PC-3 (cell line): Measurements from ENCODE around the gene CHAT. TPM values are rescaled to one million over a fixed set of nuclear protein-coding genes. Genes with fewer than 3 reads are reported as not detected.

ENCODE experiments used
- ATAC-seq: fragments of 200-7000 bp; cut with Tn5 transposase; 2 replicates; pipeline ENCODE4 v1.9.1; 2020; ENCODE audit warnings: mild to moderate bottlenecking, moderate library complexity
- BruUV-seq: library from RNA; stranded (reverse); fragments of 400-500 nt; replicated peaks from 2 replicates; lab custom pipeline; 2021; lab: Mats Ljungman, UMichigan
- CTCF ChIA-PET: fragments of 300-600 bp; sonication (Branson Sonifier 250); formaldehyde crosslinking; loops from one replicate; lab custom pipeline; 2022; ENCODE audit warnings: antibody characterized with exemption; lab: Charles Lee
- POLR2A ChIA-PET: fragments of 300-600 bp; sonication (Branson Sonifier 250); formaldehyde crosslinking; loops from one replicate; lab custom pipeline; 2022; ENCODE audit warnings: antibody characterized with exemption; ENCODE audit not compliant: unreplicated experiment; lab: Charles Lee
- DNase-seq: peaks from one replicate; pipeline ENCODE4 v3.0.0-alpha.2; 2015
- H2AFZ ChIP-seq: fragments of 300-600 bp; sonication (generic); 2 replicates; pipeline ENCODE4 v1.6.0; 2016; ENCODE audit warnings: antibody characterized with exemption, low read length
- H3F3A ChIP-seq: fragments of 300-600 bp; sonication (generic); one replicate; pipeline ENCODE4 v1.6.0; 2017; ENCODE audit warnings: antibody characterized with exemption, low read length, control low read depth, mild to moderate bottlenecking; ENCODE audit not compliant: unreplicated experiment
- H3K27ac ChIP-seq: fragments of 300-600 bp; sonication (generic); 2 replicates; pipeline ENCODE4 v1.5.1; 2016; ENCODE audit warnings: mild to moderate bottlenecking, low read length
- H3K27me3 ChIP-seq: fragments of 300-600 bp; sonication (generic); 2 replicates; pipeline ENCODE4 v1.6.1; 2016; ENCODE audit warnings: low read length, mixed read lengths
- H3K36me3 ChIP-seq: fragments of 300-600 bp; sonication (generic); 2 replicates; pipeline ENCODE4 v1.6.1; 2016; ENCODE audit warnings: low read depth, mixed run types, low read length, mixed read lengths
- H3K4me1 ChIP-seq: fragments of 300-600 bp; sonication (generic); 2 replicates; pipeline ENCODE4 v1.5.1; 2016; ENCODE audit warnings: low read length; ENCODE audit not compliant: insufficient read depth
- H3K4me2 ChIP-seq: fragments of 300-600 bp; sonication (generic); 2 replicates; pipeline ENCODE4 v1.6.0; 2016; ENCODE audit warnings: low read length
- H3K4me3 ChIP-seq: fragments of 300-600 bp; sonication (generic); 2 replicates; pipeline ENCODE4 v1.5.1; 2016; ENCODE audit warnings: mild to moderate bottlenecking, low read length, mixed read lengths
- H3K79me2 ChIP-seq: fragments of 300-600 bp; sonication (generic); 2 replicates; pipeline ENCODE4 v1.6.1; 2017; ENCODE audit warnings: low read length, mixed read lengths
- H3K9ac ChIP-seq: fragments of 300-600 bp; sonication (generic); 2 replicates; pipeline ENCODE4 v1.6.0; 2016; ENCODE audit warnings: mild to moderate bottlenecking, low read length
- H3K9me2 ChIP-seq: fragments of 300-600 bp; sonication (generic); replicated peaks from 2 replicates; pipeline ENCODE4 v1.6.1; 2016; ENCODE audit warnings: mixed run types, low read length, mixed read lengths
- H3K9me3 ChIP-seq: fragments of 300-600 bp; sonication (generic); 2 replicates; pipeline ENCODE4 v1.6.1; 2016; ENCODE audit warnings: low read length, mixed read lengths
- H4K20me1 ChIP-seq: fragments of 300-600 bp; sonication (generic); 2 replicates; pipeline ENCODE4 v1.6.1; 2016; ENCODE audit warnings: low read length, mixed read lengths
- EZH2 ChIP-seq: fragments of 300-600 bp; sonication (generic); IDR thresholded peaks from one replicate; pipeline ENCODE4 v1.6.1; 2017; ENCODE audit warnings: antibody characterized with exemption, mild to moderate bottlenecking, low read length; ENCODE audit not compliant: unreplicated experiment
- EZH2phosphoT487 ChIP-seq: fragments of 300-600 bp; sonication (generic); IDR thresholded peaks from 2 replicates; pipeline ENCODE4 v1.6.1; 2018; ENCODE audit warnings: mild to moderate bottlenecking, antibody characterized with exemption, low read length, borderline replicate concordance
- intact Hi-C: fragments of 100-400 bp; cut with micrococcal nuclease; formaldehyde crosslinking; loops from 2 replicates; pipeline ENCODE4 v1.9.0; 2023
- total RNA-seq: library from RNA; depleted of rRNA; stranded (reverse); fragments of >200 nt; gene quantifications from 2 replicates; pipeline ENCODE4 v1.2.3, GENCODE V29; 2014
- TF ChIP-seq, protein P1 (sequence below): fragments of 300-600 bp; sonication (generic); conservative IDR thresholded peaks from 2 replicates; pipeline ENCODE4 v1.5.1; 2017; ENCODE audit warnings: antibody characterized with exemption, low read depth, mild to moderate bottlenecking, low read length

Gene CHAT
- total RNA-seq, 1 experiment from 2014 or later: not detected

DNA sequence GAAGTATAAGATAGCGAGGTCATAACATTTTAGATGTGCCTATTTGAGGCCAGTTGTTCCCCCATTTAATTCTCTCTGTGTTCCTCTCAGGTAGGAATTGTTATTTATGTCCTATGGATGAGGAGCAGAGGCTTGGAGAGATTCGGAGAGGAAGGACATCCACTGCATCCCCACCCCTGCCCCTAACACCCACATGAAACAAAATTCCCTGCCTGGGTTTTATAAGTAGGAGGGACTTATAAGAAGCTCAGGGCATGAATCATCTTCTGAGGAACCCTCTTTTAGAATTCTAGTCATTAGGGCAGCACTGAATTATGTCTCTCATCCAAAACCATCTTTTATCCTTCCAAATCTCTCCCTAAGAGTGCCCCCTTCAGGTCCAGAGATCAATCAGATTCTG, 5.0 kb downstream of the CHAT start:
- Histone ChIP-seq H3K27me3 (peaks cover 96% of the 10 kb centered on the region), H3K9ac (no peak overlapping the region), H3K27ac (no peak overlapping the region), H3K79me2 (no peaks in the 10 kb centered on the region), H3K9me3 (no peaks in the 10 kb centered on the region), H4K20me1 (no peaks in the 10 kb centered on the region), H3K9me2 (no peaks in the 10 kb centered on the region), H3F3A (no peaks in the 10 kb centered on the region), H2AFZ (no peak overlapping the region), H3K4me1 (no peaks in the 10 kb centered on the region), H3K36me3 (no peaks in the 10 kb centered on the region), H3K4me3 (no peak overlapping the region), H3K4me2 (no peak overlapping the region)
- BruUV-seq: no TSS peak
- no peak for TF ChIP-seq EZH2phosphoT487
- TF ChIP-seq, protein P1, sequence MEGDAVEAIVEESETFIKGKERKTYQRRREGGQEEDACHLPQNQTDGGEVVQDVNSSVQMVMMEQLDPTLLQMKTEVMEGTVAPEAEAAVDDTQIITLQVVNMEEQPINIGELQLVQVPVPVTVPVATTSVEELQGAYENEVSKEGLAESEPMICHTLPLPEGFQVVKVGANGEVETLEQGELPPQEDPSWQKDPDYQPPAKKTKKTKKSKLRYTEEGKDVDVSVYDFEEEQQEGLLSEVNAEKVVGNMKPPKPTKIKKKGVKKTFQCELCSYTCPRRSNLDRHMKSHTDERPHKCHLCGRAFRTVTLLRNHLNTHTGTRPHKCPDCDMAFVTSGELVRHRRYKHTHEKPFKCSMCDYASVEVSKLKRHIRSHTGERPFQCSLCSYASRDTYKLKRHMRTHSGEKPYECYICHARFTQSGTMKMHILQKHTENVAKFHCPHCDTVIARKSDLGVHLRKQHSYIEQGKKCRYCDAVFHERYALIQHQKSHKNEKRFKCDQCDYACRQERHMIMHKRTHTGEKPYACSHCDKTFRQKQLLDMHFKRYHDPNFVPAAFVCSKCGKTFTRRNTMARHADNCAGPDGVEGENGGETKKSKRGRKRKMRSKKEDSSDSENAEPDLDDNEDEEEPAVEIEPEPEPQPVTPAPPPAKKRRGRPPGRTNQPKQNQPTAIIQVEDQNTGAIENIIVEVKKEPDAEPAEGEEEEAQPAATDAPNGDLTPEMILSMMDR: peak; percentile 26; the same call in 1 of the 2 replicates
- intact Hi-C loops: no loop called here
- ATAC-seq (no peak), DNase-seq (no peak)
- ChIA-PET POLR2A (no interaction called here), CTCF (interaction anchor here (0.6 kb wide), 2 partner anchors 80 to 222 kb away, joined by 3 read pairs; no protein-coding TSS in a partner anchor)

DNA sequence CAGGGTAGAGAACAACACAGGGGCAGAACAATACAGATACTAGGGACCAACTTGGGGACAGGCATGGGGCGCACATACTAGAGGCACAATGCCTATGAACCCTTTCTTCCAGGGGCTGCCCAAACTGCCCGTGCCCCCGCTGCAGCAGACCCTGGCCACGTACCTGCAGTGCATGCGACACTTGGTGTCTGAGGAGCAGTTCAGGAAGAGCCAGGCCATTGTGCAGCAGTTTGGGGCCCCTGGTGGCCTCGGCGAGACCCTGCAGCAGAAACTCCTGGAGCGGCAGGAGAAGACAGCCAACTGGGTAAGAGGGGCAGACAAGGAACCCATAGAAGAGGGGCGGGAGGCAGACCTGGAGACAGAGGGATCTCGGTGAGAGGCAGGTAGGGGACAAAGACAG, 5.8 kb downstream of the CHAT start:
- intact Hi-C loops: no loop called here
- H3K9me2 ChIP-seq: no peaks in the 10 kb centered on the region
- no peak overlapping the region for H3K9ac ChIP-seq
- ChIA-PET CTCF (no interaction called here), POLR2A (no interaction called here)
- no peaks in the 10 kb centered on the region for H4K20me1 ChIP-seq
- no peak overlapping the region for H3K27ac ChIP-seq
- TF ChIP-seq EZH2phosphoT487: no peak
- TF ChIP-seq, protein P1: peak; percentile 33
- H3K4me1 ChIP-seq: no peaks in the 10 kb centered on the region
- BruUV-seq: no TSS peak
- no peaks in the 10 kb centered on the region for H3F3A ChIP-seq
- H3K36me3 ChIP-seq: no peaks in the 10 kb centered on the region
- H3K27me3 ChIP-seq: peaks cover 90% of the 10 kb centered on the region
- H3K9me3 ChIP-seq: no peaks in the 10 kb centered on the region
- ATAC-seq (no peak), DNase-seq (no peak)
- no peaks in the 10 kb centered on the region for H3K79me2 ChIP-seq
- no peak overlapping the region for H2AFZ ChIP-seq
- no peak overlapping the region for H3K4me3 ChIP-seq
- H3K4me2 ChIP-seq: no peak overlapping the region

DNA sequence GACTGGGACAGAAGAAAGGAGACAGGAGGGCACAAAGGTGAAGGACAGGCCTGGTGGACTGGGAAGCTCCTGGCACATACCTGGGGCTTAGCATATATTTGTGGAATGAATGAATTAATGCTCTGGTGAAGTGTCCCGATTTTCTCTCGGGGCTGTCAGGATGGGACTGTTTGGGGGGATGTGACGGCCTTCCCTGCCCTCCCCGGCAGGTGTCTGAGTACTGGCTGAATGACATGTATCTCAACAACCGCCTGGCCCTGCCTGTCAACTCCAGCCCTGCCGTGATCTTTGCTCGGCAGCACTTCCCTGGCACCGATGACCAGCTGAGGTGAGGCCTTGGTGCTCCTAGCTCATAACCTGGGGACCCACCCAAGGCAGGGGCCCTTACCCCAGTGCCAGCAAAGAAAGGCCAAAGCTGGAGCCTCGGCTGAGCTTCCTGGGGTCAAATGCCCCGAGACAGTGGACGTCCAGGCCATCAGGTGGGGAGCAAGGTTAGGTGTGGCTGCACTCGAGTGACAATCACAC, 6.5 kb downstream of the CHAT start:
- no peaks in the 10 kb centered on the region for H3K9me2 ChIP-seq
- H3K4me1 ChIP-seq: no peaks in the 10 kb centered on the region
- no peak overlapping the region for H3K27ac ChIP-seq
- H3K9ac ChIP-seq: no peak overlapping the region
- no peak overlapping the region for H2AFZ ChIP-seq
- H3K27me3 ChIP-seq: peaks cover 82% of the 10 kb centered on the region
- no peak for DNase-seq
- intact Hi-C loops: no loop called here
- no peaks in the 10 kb centered on the region for H3F3A ChIP-seq
- no peak overlapping the region for H3K4me3 ChIP-seq
- TF ChIP-seq EZH2phosphoT487 (no peak), EZH2 (no peak)
- TF ChIP-seq, protein P1: no peak
- ChIA-PET CTCF (interaction anchor here (0.5 kb wide), 1 partner anchor 82 kb away, joined by 7 read pairs; the partner anchor contains the start of gene ERCC6), POLR2A (no interaction called here)
- H3K4me2 ChIP-seq: no peak overlapping the region
- H3K79me2 ChIP-seq: no peaks in the 10 kb centered on the region
- no TSS peak for BruUV-seq
- H3K9me3 ChIP-seq: no peaks in the 10 kb centered on the region
- ATAC-seq: no peak
- no peaks in the 10 kb centered on the region for H3K36me3 ChIP-seq
- H4K20me1 ChIP-seq: no peaks in the 10 kb centered on the region
